Fibroblast of skin of left biceps (primary cell): ENCODE results near the gene EPHB2.
A peak's percentile ranks its signal among the peaks of the same experiment; 100 is the strongest.
"Not testable (repeated sequence)": the region's sequence is repeated elsewhere in the genome, so short reads cannot be mapped to it uniquely, and the experiment has no call there.

Experiments
- DNase-seq, 2 experiments: peaks; one replicate each; pipeline ENCODE4 v3.0.0-alpha.2; 2013; ENCODE audit warnings: low read depth in 2 of 2

Gene EPHB2

DNA sequence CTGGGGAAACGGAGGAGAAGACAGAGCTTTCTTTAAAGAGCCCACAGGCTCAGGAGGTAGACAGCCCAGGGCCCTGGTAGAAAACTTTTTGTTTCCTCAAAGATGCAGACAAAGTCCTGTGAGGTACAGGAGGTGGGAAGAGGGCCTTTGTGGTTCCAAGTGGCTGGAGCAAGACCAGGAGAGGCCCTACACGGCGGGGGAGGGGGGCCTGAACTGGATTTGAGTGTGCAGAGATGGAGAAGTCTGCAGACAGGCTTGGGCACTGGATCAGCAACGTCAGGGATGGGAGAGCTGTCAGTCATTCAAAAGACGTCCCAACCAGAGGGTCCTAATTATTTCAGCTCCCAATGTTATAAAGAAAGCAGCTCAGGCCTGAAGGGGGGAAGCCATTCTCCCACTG lies 126.2 kb downstream of the EPHB2 start:
- no peak for DNase-seq

DNA sequence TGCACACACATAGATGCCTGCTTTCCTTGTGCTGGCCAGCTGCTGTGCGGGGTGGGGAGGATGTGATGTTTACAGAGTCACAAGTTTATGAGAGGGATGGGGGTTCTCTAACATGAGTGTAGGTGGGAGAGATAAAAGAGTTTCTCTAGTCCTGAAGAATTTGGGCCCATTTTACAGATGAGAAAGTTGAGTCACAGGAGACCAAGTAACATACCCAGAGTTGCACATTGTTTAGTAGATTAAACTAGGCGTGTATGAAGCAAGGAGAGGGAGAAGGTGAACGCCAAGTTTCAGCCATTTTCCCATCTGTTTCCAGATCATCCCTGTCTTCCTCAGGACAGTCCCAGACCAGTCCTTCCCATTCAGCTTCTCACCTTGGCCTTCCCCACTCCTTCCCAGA lies 126.7 kb downstream of the EPHB2 start:
- no peak for DNase-seq

DNA sequence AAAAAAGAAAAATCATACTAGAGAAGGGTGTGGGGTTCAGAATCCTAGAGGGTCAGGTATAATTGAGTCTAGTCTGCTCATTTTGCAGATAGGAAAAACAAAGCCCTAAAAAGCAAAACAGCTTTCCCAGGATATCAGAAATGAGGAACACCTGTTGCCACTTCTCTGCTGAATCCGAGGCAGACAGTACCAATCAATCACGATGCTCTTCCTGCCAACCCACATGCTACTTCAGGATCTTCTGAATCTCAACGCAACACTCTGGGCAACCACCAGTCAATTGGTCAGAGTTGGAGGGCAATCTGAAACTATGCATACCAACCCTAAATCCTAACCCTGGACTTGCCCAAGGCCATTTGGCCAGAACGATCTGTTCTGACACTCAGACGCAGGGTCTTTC lies 128.3 kb downstream of the EPHB2 start:
- no peak for DNase-seq

DNA sequence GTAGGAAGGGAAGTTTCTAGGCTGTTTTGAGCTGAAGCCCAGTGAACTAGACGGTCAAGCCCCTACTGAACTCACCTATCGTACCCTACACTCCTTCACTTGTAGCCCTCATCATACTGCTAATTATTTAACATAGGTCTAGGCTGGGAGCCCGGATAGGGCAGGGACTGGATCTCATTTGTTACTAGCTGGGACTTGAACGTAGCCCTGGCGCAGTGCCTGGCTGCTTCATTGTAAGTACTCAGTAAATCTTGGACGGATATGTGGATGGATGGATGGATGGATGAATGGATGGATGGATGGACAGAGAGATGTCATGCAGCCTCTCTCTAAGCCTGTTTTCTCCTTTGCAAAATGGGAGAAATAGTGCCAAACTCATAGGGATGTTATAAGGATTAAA lies 129.2 kb downstream of the EPHB2 start:
- DNase-seq, result no peak

DNA sequence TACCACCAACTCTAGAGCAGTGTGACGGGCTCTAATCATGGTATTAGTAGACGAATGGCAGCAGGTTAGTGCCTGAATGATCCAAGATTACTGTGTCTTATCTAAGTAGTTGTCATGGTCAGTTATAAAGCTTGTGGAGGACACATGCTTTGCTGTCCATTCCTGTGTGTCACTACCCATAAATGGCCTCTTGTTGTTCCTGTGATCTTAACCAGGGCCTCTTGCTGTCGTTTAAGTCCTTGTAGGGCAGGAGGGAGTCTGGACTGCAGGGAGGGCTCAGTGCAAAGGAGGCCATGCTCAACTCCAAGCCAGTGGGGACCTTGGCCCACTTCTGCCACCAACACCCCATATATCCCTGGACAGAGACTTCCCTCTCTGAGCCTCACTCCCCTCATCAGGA lies 130.5 kb downstream of the EPHB2 start:
- no peak for DNase-seq

DNA sequence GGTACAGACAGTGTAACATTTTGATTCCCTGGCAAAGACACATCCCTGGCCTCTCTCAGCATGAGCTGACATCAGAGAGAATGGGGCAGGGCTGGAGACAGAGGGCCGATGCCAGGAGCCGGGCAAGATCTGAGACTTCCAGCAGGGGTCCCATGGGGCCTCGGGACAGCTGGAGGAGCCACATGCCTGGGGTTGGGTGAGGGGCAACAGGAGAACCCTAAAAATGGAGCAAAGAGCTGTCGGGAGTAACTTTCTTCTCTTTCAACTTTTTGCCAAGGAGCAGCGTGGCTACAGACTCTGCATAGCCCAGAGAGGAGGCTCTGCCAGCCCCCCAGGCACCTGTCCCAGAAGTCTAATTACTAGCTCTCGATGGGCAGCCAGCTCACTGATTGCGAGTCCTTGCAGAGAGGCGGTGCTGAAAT lies 131.2 kb downstream of the EPHB2 start:
- DNase-seq, result no peak

DNA sequence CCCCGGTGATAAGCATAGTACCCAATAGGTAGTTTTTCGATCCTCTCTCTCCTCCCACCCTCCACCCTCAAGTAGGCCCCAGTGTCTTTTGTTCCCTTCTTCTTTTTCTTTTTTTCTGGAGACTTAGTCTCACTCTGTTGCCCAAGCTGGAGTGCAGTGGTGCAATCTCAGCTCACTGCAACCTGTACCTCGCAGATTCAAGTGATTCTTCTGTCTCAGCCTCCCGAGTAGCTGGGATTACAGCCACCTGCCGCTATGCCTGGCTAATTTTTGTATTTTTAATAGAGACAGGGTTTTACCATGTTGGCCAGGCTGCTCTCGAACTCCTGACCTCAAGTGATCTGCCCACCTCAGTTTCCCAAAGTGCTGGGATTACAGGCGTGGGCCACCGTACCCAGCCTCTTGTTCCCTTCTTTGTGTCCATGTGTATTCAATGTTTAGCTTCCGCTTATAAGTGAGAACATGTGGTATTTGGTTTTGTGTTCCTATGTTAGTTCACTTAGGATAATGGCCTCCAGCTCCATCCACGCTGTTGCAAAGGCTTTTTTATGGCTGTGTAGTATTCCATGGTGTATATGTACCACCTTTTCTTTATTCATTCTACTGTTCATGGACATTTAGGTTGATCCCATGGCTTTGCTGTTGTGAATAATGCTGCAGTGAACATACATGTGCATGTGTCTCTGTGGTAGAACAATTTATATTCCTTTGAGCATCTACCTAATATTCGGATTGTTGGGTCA lies 133.0 kb downstream of the EPHB2 start:
- not testable (repeated sequence) for DNase-seq

DNA sequence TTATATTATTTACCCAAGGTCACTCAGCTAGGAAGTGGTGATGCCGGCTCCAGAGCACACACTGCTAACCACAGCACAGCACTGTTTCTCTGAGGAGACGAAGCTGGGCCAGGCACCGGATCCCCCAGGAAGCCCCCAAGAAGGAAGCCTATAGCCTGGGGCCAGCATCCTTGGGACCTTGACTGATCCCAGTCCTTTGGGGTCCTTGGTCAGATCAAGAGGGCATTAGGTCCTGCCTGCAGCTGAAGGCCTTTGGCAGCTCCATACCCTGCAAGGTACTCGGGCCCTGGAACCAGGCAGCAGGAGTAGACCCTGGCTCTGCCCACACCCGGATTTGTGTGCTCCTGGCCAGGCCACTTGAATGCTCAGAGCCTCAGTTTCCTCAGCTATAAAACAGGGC lies 134.0 kb downstream of the EPHB2 start:
- DNase-seq, result no peak

DNA sequence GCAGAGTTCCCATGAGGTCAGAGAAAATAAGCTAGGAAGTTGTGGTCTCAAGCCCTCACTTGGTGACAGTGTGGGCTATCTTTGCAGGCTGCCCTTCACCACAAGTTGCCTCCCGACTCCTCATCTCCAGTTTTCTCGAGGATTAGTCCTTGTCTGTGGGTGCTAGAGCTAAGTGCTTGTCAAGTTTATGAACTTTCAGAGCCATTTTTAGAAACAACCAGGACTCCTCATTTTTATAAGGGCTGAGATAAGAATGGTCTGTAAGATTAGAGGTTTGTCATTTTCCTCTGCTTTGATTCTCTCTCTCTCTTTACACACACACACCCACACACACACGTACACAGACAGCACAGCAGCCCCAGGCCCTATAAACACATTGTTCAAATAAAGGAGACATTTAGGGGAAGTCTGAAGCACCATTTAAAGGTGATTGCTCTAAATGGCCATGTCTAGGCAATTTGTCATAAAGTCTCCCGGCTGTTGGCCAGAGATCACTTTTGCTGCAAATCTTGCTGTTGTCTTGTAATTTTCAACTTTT lies 134.8 kb downstream of the EPHB2 start:
- no peak for DNase-seq

DNA sequence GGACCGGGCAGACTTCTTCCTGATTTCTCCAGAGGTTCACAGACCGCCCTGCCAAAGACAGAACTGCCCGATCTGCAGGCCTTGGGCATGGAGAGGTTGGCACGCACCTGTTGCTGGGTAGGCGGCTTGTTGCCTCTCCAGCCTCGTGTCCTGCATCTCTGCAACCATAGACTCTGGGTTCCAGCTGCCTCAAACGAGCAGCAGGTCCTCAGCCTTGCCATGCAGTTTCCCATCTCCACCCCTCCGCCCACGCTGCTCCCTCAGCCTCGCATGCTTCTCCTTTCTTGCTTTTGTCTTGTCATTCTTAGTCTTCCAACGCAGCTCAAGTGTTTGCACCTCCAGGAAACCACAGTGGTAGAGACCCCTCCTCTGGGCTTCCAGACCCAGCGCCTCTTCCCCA lies 135.8 kb downstream of the EPHB2 start:
- no peak for DNase-seq

DNA sequence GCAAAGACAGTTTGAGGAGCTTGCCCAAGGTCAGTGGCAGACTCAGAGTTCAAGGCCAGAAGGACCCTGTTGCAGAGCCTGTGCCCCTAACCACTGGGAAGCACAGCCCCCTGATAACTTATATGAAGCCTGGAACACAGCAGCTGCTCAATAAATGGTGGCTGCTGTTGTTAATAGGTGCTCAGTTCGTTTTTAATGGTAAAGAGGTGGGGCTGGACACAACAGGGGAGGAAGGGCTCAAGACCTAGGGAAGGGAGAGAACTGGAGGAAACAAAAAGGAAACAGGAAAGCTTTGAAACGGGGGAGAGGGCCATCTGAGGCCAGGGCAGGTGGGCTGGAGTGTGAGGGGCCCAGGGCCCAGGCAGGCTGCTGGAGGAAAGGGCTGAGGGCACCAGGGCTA lies 136.6 kb downstream of the EPHB2 start:
- DNase-seq, result no peak

DNA sequence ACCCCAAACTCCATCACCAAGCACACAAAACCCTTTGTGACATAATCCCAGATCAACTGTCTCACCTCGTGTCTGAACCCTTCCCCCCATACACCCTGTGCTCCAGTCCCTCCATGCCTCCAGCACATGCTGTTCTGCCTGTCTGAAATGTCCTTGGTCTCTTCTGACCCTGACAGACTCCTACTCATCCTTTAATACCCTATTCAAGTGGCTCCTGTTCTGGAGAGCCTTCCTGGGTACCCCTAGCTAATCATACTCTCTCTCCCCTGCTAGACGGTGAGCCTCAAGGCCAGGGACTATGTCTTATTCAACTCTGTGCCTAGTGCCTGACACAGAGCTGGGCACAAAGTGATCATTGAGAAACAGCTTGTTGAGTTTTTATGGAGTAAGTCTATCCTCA lies 137.1 kb downstream of the EPHB2 start:
- DNase-seq, result no peak

DNA sequence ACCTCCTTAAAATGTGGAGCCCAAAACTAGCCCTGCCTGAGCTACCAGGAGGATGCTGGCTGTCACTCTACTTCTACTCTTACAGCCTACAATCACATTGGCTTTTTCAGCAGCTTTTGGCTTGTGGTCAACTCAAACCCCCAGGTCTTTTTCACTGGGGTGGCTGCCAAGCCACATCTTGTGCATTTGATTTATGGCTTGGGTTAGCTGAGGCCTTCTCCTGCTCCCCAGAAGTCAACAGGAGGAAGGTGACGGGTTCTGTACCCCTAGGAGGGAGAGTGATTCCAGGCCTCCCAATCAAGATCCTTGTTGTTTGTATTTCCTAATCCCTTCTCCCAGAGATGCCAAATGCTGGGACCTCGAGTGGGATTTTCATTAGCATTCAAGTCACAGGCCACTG lies 137.8 kb downstream of the EPHB2 start:
- DNase-seq, result peak in 1 of 2 experiments; percentile 10

DNA sequence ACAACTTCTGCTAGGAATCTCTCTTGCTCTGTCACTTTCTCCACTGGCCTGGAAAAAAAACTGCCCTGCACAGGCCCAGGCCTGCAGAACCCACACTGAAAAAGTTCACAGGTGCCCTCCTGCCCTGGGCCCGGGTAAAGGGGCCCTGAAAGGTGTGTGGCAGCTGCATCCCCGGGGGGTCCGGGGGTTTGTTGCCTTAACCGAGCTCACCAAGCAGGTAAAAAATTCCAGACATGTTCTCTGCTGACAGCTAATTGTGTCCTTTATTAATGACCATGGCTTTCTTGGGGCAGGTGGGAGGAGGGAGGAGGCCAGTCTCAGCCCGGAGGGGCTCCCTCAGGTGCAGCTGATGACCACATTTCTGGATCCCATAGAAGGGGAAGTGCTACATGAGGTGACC lies 139.1 kb downstream of the EPHB2 start:
- no peak for DNase-seq

DNA sequence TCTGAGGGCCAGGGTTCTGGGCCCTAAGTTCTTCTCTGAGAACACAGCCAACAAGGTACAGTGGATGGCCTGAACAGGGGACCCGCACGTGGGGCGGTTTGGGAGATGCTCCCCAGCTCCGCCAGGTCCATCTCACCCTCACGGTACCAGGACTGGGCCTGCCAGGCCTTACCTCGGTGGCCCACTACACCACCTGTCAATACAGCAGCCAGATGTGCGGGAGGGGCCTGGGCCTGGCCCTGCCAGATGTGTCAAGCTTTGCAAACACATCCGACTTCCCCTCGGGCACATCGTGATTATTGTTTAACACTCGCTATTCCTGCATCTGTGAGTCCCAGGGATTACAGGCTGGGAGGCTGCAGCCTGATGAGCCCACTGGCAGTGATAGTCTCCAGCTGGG lies 139.6 kb downstream of the EPHB2 start:
- no peak for DNase-seq

DNA sequence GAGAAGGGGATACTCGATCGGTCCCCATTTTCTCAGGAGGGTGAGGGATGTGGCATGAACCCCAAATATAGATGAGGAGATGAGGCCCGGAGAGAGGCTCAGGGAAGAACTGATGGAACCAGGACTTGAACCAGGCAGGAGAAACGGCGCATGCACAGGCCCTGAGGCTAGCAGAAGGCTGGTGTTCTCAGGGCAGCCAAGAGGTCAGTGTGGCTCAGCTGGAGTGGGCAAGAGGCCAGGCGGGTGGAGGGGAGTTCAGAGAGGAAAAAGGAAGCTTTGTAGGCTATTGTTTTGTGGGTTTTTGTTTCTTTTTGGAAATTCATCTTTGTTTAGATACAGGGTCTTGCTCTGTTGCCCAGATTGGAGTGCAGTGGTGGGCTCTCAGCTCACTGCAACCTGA lies 140.0 kb downstream of the EPHB2 start:
- no peak for DNase-seq

DNA sequence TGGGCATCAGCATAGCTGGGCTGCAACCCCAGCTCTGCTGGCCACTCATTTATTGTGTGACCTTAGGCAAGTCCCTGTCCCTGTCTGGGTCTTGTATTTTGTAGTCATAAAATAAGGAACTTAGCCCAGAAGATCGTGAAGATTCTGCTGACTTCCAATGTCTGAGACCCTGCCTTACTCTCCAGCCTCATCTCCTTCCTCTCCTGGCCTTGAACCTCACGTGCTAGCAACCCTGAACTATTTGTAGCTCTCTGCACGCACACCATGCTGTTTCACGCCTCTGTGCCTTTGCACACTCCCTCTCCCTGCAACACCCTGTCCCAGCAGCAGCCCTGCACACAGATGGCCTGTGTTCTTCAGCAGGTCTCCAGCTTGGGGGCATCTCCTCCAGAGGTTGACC lies 140.9 kb downstream of the EPHB2 start:
- DNase-seq, result no peak

DNA sequence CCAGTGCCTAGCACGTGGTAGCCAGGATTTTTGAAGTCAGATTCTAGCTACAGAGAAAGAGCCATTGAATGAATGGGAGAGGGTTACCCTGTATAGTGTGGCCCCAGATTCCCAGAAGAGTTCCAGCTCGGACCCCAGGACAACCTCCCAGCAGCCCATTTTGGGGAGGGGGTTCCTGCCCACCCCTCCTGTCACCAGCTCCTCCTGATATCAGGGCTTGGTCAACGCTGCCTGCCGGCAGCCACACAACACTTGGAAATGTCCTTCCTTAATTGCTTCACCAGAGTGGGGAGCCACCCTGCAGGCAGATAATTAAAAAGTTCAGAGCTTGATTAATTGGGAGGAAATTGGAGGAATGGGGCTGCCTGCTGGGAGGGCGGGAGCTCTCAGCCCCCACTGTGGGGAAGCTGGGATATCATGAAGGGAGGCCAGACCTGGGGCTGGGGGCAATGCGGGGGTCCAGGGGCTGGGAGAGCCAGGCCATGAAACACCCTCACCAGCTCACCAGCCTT lies 141.6 kb downstream of the EPHB2 start:
- no peak for DNase-seq

DNA sequence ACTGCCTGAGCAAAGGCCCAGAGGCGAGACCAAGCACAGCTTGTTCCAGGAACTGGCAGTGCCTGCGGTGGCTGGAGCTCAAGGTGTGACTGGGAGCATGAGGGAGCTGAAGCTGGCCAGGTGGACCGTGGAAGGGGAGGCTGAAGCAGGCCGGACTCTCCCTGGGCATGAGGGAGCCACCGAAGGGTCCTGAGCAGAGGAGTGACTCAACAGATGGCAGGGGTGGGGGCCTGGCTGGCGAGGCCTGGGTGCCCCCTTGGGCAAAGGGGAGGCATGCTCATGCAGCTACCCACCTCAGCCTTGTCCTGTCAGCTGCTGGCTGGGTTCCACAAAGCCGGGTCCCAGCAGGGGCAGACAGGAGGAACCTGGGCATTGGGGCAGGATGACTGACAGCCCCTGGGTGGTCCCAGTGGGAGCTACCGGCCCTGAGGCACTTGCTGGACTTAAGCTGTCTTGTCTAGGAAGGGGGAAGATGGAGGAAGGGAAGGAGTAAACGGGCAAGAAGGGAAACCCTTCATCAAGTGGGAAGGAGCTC lies 143.1 kb downstream of the EPHB2 start:
- DNase-seq, result no peak

DNA sequence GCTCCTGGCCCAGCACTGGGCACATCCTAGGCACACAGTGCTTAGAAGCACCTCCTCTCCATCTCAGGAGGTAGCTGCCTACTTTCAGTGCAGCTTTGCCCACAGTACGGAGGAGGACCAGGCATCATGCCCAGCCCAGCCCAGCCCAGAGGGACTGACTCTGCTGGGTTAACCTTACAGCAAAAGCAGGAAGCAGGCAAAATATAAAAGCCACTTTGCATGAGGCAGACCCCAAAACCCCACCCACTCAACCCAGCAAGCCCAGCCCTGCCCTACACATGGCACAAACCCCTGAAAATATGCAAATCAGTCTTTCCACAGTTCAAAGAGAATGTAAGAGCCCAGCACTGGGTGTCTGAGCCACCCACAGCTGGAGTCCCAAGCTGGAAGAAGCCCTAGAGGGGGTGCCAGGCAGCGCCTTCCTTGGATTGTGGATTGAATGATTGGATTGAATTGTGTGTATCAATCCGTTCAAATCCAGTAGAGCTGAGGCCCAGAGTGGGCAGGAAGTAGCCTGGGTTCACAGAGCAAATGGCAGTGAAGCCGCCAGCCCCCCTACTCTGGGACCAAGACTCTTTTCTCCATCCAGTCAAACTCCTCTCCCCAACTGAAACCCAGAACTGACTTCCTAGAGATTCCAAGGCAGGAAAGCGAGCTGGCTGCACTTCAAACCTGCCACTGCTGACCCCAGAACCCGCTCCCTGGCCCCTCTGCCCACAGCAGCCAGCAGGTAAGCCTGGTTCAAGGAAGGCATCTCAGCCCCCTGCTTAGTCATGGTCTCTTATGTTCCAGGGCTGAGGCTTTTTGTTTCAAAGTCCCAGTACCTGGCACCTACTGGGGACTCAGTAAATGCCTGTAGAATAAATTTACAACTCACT lies 144.3 kb downstream of the EPHB2 start:
- no peak for DNase-seq

DNA sequence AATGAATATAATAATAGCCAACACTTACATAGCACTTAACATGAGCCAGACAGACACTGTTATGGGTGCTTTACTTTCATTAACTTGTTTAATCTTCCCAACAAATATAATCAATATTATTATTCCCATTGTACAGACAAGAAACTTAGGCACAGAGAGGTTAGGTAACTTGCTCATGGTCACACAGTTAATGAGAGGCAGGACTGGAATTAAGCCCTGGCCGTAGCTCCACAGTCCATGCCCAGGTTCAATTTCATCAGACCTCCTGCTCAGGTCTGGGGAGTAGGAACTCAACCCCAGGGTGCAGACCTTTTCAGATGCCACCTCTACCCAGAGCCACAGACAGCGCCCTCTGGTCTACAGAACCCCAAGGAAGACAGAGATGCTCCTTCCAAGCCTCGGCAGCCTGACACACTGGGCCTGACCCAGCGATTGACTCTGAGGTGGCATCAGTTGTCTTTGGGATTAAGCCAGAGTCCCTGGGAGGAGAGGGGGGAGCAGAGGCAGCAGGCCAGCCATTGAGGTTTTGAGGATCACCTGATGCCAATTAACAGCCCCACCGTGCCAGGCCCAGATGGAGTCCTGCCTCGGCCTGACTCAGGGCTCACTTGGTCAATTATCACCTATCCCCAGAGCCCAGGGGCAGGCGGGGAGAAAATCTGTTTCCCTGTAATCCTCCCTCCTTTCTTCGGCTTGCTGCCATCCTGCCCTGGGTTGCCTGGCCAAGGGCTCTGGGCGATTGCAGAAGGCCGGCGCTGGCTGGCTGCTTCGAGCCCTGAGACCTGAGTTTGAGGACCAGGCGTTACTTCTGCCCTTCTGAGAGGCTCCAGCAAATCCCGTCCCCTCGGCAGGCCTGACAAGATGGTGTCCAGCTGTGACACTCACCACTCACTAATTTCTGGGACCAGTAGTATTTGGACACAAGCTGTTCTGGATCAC lies 145.3 kb downstream of the EPHB2 start:
- DNase-seq, result no peak
